ENCODE results near the gene ADARB2.

The ADARB2 gene

GRCh38 chr10:1779796-1780195 is 42.5 kb upstream of the ADARB2 start:
- Histone ChIP-seq H3K27me3 (ENCODE audit: control insufficient read depth, low read length) (no peaks in the 10 kb centered on the region), H3K79me2 (ENCODE audit: control insufficient read depth, low read length) (no peaks in the 10 kb centered on the region), H3F3A (ENCODE audit: control insufficient read depth, insufficient read depth) (no peaks in the 10 kb centered on the region), H3K36me3 (ENCODE audit: control insufficient read depth, low read length) (no peaks in the 10 kb centered on the region), H3K4me1 (ENCODE audit: control insufficient read depth, low read length) (no peaks in the 10 kb centered on the region), H3K27ac (ENCODE audit: low read depth, low read length) (no peak overlapping the region), H3K9me3 (ENCODE audit: control insufficient read depth, insufficient read depth, low read length) (no peaks in the 10 kb centered on the region), H3K4me3 (ENCODE audit: low read length) (no peak overlapping the region), H3K9me2 (replicated peaks; ENCODE audit: control insufficient read depth, low read length) (no peaks in the 10 kb centered on the region), H3K4me2 (ENCODE audit: low read length) (no peak overlapping the region), H4K20me1 (ENCODE audit: control insufficient read depth, insufficient read depth, low read depth, low read length) (no peaks in the 10 kb centered on the region)
- no peak for TF ChIP-seq EZH2phosphoT487 (IDR thresholded peaks at IDR 0.05; ENCODE audit: borderline replicate concordance, low read length)
- TF ChIP-seq, protein P1, sequence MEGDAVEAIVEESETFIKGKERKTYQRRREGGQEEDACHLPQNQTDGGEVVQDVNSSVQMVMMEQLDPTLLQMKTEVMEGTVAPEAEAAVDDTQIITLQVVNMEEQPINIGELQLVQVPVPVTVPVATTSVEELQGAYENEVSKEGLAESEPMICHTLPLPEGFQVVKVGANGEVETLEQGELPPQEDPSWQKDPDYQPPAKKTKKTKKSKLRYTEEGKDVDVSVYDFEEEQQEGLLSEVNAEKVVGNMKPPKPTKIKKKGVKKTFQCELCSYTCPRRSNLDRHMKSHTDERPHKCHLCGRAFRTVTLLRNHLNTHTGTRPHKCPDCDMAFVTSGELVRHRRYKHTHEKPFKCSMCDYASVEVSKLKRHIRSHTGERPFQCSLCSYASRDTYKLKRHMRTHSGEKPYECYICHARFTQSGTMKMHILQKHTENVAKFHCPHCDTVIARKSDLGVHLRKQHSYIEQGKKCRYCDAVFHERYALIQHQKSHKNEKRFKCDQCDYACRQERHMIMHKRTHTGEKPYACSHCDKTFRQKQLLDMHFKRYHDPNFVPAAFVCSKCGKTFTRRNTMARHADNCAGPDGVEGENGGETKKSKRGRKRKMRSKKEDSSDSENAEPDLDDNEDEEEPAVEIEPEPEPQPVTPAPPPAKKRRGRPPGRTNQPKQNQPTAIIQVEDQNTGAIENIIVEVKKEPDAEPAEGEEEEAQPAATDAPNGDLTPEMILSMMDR (IDR thresholded peaks at IDR 0.05; ENCODE audit: low read depth, low read length, poor library complexity, severe bottlenecking) = no peak

DNA sequence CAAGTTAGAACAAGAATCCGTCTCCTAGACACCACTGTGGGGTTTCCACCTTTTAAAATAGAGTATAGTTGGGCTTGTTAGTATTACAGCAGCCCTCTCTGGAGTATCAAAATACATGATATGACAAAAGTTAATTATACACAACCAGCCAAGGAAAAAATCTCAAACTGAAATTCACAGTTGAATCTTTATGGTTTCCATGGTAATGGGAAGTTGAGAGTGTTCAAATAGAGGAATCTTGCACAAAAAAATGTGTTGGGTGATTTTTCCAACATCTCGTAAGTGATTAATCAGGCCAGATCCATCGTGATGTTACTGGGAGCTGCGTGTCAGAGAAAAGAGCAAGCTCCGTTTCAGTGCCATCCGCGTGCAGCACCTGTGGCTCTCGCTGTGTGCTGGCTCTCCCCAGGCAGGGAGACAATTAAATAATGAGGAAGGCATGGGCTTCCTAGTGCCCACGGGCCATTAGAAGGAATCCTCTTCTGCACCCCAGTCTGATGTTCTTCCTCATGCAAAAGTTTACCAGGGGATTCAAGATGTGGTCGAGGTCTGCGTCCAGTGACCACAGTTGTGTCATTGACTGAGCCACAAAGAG is 41.1 kb upstream of the ADARB2 start:
- Histone ChIP-seq H3K4me2 (ENCODE audit: low read length) (no peak overlapping the region), H3K36me3 (ENCODE audit: control insufficient read depth, low read length) (no peaks in the 10 kb centered on the region), H3K4me1 (ENCODE audit: control insufficient read depth, low read length) (no peaks in the 10 kb centered on the region), H3K79me2 (ENCODE audit: control insufficient read depth, low read length) (no peaks in the 10 kb centered on the region), H3K9me3 (ENCODE audit: control insufficient read depth, insufficient read depth, low read length) (no peaks in the 10 kb centered on the region), H3F3A (ENCODE audit: control insufficient read depth, insufficient read depth) (no peaks in the 10 kb centered on the region), H4K20me1 (ENCODE audit: control insufficient read depth, insufficient read depth, low read depth, low read length) (no peaks in the 10 kb centered on the region), H3K27ac (ENCODE audit: low read depth, low read length) (no peak overlapping the region), H3K4me3 (ENCODE audit: low read length) (no peak overlapping the region), H3K9me2 (replicated peaks; ENCODE audit: control insufficient read depth, low read length) (no peaks in the 10 kb centered on the region), H3K27me3 (ENCODE audit: control insufficient read depth, low read length) (no peaks in the 10 kb centered on the region)
- TF ChIP-seq, protein P1 (IDR thresholded peaks at IDR 0.05; ENCODE audit: low read depth, low read length, poor library complexity, severe bottlenecking) = no peak
- TF ChIP-seq EZH2phosphoT487 (IDR thresholded peaks at IDR 0.05; ENCODE audit: borderline replicate concordance, low read length) = no peak

GRCh38 chr10:1776127-1776662 is 38.9 kb upstream of the ADARB2 start:
- Histone ChIP-seq H3F3A (ENCODE audit: control insufficient read depth, insufficient read depth) (no peaks in the 10 kb centered on the region), H3K4me3 (ENCODE audit: low read length) (no peak overlapping the region), H3K27me3 (ENCODE audit: control insufficient read depth, low read length) (no peaks in the 10 kb centered on the region), H4K20me1 (ENCODE audit: control insufficient read depth, insufficient read depth, low read depth, low read length) (no peaks in the 10 kb centered on the region), H3K9me2 (replicated peaks; ENCODE audit: control insufficient read depth, low read length) (no peaks in the 10 kb centered on the region), H3K9me3 (ENCODE audit: control insufficient read depth, insufficient read depth, low read length) (no peaks in the 10 kb centered on the region), H3K36me3 (ENCODE audit: control insufficient read depth, low read length) (no peaks in the 10 kb centered on the region), H3K27ac (ENCODE audit: low read depth, low read length) (no peak overlapping the region), H3K4me2 (ENCODE audit: low read length) (no peak overlapping the region), H3K79me2 (ENCODE audit: control insufficient read depth, low read length) (no peaks in the 10 kb centered on the region), H3K4me1 (ENCODE audit: control insufficient read depth, low read length) (no peaks in the 10 kb centered on the region)
- TF ChIP-seq, protein P1 (IDR thresholded peaks at IDR 0.05; ENCODE audit: low read depth, low read length, poor library complexity, severe bottlenecking) = no peak
- no peak for TF ChIP-seq EZH2phosphoT487 (IDR thresholded peaks at IDR 0.05; ENCODE audit: borderline replicate concordance, low read length)

All from DOHH2 (cell line).